ENCODE data around the gene EFHC1. TPM values are rescaled to one million over a fixed set of nuclear protein-coding genes. Genes with fewer than 3 reads are reported as not detected.

The EFHC1 gene
- total RNA-seq, 1 experiment from 2014 or later, result 26.9 TPM

DNA sequence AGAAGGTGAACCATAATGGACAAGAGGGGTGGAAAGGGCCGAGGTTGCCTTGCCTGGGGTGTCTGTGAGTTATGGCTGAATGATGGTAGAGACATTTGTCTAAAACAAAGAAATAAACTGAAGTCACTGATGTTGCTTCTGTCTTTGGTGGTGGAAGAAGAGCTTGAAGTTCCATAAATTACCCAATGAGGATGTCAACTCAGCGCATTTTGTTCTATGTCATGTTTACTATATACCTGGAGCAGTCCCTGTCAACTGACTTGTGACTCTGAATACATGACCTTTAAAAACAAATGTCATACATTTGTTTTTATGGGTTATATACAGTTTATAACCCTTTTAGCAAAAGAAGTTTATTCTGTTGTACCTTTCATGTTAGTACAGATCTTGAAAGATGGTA, 2.0 kb downstream of the EFHC1 start:
- Mint-ChIP-seq H3K9me3 (ENCODE audit: unreplicated experiment) (no peaks in the 10 kb centered on the region), H3K27ac (ENCODE audit: low read depth, unreplicated experiment) (no peak overlapping the region), H3K36me3 (ENCODE audit: insufficient read depth, unreplicated experiment) (no peaks in the 10 kb centered on the region), H3K4me1 (ENCODE audit: insufficient read depth, unreplicated experiment) (peaks cover 26% of the 10 kb centered on the region), H3K27me3 (ENCODE audit: insufficient read depth, unreplicated experiment) (no peaks in the 10 kb centered on the region), H3K4me3 (ENCODE audit: unreplicated experiment) (no peak overlapping the region)
- BruUV-seq (replicated peaks), result no TSS peak
- CTCF ChIA-PET, result interaction anchor here (0.6 to 1.7 kb wide), 2 partner anchors 80 to 168 kb away, joined by 3 to 7 read pairs; no protein-coding TSS in a partner anchor
- intact Hi-C loops (cut with micrococcal nuclease), result loop anchor here (5.0 kb wide), 1 partner anchor 100 kb away; no protein-coding TSS in a partner anchor
- POLR2A ChIA-PET, result interaction anchor here (0.6 to 4.3 kb wide), 8 partner anchors 30 to 645 kb away, joined by 3 to 42 read pairs (median 6); partner anchors contain the start of gene TMEM14A
- no peak for DNase-seq (ENCODE audit: unreplicated experiment)
- TF ChIP-seq, protein P1, sequence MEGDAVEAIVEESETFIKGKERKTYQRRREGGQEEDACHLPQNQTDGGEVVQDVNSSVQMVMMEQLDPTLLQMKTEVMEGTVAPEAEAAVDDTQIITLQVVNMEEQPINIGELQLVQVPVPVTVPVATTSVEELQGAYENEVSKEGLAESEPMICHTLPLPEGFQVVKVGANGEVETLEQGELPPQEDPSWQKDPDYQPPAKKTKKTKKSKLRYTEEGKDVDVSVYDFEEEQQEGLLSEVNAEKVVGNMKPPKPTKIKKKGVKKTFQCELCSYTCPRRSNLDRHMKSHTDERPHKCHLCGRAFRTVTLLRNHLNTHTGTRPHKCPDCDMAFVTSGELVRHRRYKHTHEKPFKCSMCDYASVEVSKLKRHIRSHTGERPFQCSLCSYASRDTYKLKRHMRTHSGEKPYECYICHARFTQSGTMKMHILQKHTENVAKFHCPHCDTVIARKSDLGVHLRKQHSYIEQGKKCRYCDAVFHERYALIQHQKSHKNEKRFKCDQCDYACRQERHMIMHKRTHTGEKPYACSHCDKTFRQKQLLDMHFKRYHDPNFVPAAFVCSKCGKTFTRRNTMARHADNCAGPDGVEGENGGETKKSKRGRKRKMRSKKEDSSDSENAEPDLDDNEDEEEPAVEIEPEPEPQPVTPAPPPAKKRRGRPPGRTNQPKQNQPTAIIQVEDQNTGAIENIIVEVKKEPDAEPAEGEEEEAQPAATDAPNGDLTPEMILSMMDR (IDR thresholded peaks at IDR 0.05; ENCODE audit: unreplicated experiment), result no peak

DNA sequence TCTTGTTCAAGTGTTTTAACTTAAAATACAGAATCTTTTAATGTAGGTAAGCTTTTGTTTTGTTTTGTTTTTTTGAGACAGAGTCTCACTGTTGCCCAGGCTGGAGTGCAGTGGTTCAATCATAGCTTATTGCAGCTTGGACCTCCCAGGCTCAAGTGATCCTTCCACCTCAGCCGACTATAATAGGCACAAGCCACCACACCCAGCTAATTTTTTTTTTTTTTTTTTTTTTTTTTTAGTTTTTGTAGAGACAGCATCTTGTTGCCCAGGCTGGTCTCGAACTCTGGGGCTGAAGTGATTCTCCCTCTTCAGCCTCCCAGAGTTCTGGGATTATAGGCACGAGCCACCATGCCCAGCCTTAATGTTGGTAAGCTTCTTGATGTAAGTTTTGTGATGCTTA, 3.3 kb downstream of the EFHC1 start:
- no peak for DNase-seq (ENCODE audit: unreplicated experiment)
- ChIA-PET POLR2A (interaction anchor here (0.7 to 3.1 kb wide), 10 partner anchors 10 to 572 kb away, joined by 3 to 20 read pairs (median 4); partner anchors contain the start of gene GSTA4), CTCF (interaction anchor here (0.8 to 1.7 kb wide), 6 partner anchors 8 to 184 kb away, joined by 3 to 7 read pairs (median 4); no protein-coding TSS in a partner anchor)
- no peak overlapping the region for H3K27ac Mint-ChIP-seq (ENCODE audit: low read depth, unreplicated experiment)
- intact Hi-C loops (cut with micrococcal nuclease), result loop anchor here (5.0 kb wide), 1 partner anchor 99 kb away; no protein-coding TSS in a partner anchor
- H3K27me3 Mint-ChIP-seq (ENCODE audit: insufficient read depth, unreplicated experiment), result no peaks in the 10 kb centered on the region
- BruUV-seq (replicated peaks), result no TSS peak
- no peaks in the 10 kb centered on the region for H3K9me3 Mint-ChIP-seq (ENCODE audit: unreplicated experiment)
- no peaks in the 10 kb centered on the region for H3K36me3 Mint-ChIP-seq (ENCODE audit: insufficient read depth, unreplicated experiment)
- TF ChIP-seq, protein P1 (IDR thresholded peaks at IDR 0.05; ENCODE audit: unreplicated experiment), result no peak
- H3K4me3 Mint-ChIP-seq (ENCODE audit: unreplicated experiment), result no peak overlapping the region
- H3K4me1 Mint-ChIP-seq (ENCODE audit: insufficient read depth, unreplicated experiment), result peaks cover 18% of the 10 kb centered on the region

DNA sequence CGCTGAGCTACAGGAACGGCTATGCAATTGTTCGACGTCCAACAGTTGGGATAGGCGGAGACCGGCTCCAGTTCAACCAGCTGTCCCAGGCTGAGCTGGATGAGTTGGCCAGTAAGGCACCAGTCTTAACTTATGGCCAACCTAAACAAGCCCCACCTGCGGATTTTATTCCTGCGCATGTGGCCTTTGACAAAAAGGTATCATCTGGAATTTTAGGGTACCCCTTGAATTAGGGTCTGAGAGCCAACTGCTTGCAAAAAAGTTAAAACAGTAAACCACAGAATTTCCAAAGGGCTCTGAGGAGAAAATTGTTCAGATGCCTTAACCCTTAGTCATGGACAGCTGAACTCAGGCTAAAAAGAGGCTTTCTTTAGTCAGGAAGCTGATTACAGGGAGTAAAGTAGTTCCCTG, 3.8 kb downstream of the EFHC1 start:
- POLR2A ChIA-PET, result interaction anchor here (0.5 to 3.1 kb wide), 11 partner anchors 8 to 571 kb away, joined by 3 to 20 read pairs (median 4); partner anchors contain the start of gene GSTA4
- H3K27ac Mint-ChIP-seq (ENCODE audit: low read depth, unreplicated experiment), result no peak overlapping the region
- H3K36me3 Mint-ChIP-seq (ENCODE audit: insufficient read depth, unreplicated experiment), result peaks cover 4% of the 10 kb centered on the region
- H3K9me3 Mint-ChIP-seq (ENCODE audit: unreplicated experiment), result no peaks in the 10 kb centered on the region
- H3K27me3 Mint-ChIP-seq (ENCODE audit: insufficient read depth, unreplicated experiment), result no peaks in the 10 kb centered on the region
- CTCF ChIA-PET, result interaction anchor here (0.8 to 1.7 kb wide), 7 partner anchors 9 to 239 kb away, joined by 3 to 7 read pairs (median 4); no protein-coding TSS in a partner anchor
- TF ChIP-seq, protein P1 (IDR thresholded peaks at IDR 0.05; ENCODE audit: unreplicated experiment), result no peak
- no TSS peak for BruUV-seq (replicated peaks)
- H3K4me1 Mint-ChIP-seq (ENCODE audit: insufficient read depth, unreplicated experiment), result peaks cover 18% of the 10 kb centered on the region
- peak; percentile 71 for DNase-seq (ENCODE audit: unreplicated experiment)
- intact Hi-C loops (cut with micrococcal nuclease), result loop anchor here (1.0 to 5.0 kb wide), 2 partner anchors 80 to 98 kb away; no protein-coding TSS in a partner anchor
- no peak overlapping the region for H3K4me3 Mint-ChIP-seq (ENCODE audit: unreplicated experiment)

DNA sequence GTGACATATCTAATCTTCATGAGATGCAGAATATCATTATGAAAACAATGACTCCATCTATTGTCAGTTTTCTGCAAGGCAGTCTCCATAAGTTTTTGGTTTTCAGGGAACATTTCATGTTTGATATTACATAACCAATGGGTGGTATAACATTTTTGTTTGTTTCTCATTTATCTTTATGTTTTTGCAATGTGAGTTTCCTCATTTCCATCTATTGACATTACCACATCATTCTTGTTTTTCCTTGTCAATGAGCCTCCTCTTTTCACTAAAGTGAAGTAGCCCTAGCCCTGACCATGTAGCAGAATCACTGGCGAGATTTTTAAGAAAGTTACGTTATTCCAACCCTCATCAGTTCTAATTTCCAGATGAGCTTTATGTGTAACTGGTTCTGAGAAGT, 4.4 kb downstream of the EFHC1 start:
- peaks cover 10% of the 10 kb centered on the region for H3K36me3 Mint-ChIP-seq (ENCODE audit: insufficient read depth, unreplicated experiment)
- H3K4me3 Mint-ChIP-seq (ENCODE audit: unreplicated experiment), result no peak overlapping the region
- no peaks in the 10 kb centered on the region for H3K27me3 Mint-ChIP-seq (ENCODE audit: insufficient read depth, unreplicated experiment)
- intact Hi-C loops (cut with micrococcal nuclease), result loop anchor here (1.0 to 5.0 kb wide), 2 partner anchors 80 to 98 kb away; no protein-coding TSS in a partner anchor
- no peak overlapping the region for H3K27ac Mint-ChIP-seq (ENCODE audit: low read depth, unreplicated experiment)
- peaks cover 13% of the 10 kb centered on the region for H3K4me1 Mint-ChIP-seq (ENCODE audit: insufficient read depth, unreplicated experiment)
- CTCF ChIA-PET, result interaction anchor here (0.6 to 1.7 kb wide), 7 partner anchors 17 to 240 kb away, joined by 3 to 7 read pairs (median 3); no protein-coding TSS in a partner anchor
- no TSS peak for BruUV-seq (replicated peaks)
- no peak for DNase-seq (ENCODE audit: unreplicated experiment)
- POLR2A ChIA-PET, result interaction anchor here (0.9 to 3.1 kb wide), 7 partner anchors 8 to 166 kb away, joined by 3 to 20 read pairs (median 4); no protein-coding TSS in a partner anchor
- TF ChIP-seq, protein P1 (IDR thresholded peaks at IDR 0.05; ENCODE audit: unreplicated experiment), result no peak
- no peaks in the 10 kb centered on the region for H3K9me3 Mint-ChIP-seq (ENCODE audit: unreplicated experiment)

All from MCF 10A (cell line).